Cardiac septum (tissue), 1 donor: ENCODE measurements around the gene TMEM101. TPM values are rescaled to one million over a fixed set of nuclear protein-coding genes. Genes with fewer than 3 reads are reported as not detected.

ENCODE experiments used
- total RNA-seq: library from RNA; stranded (reverse); fragmentation: NEBNext Ultra II Directional; extraction: Animal tissue kit (Norgen Biotek cat#: 25700); gene quantifications from one replicate; pipeline ENCODE4 v1.2.1, GENCODE V29; 2021
- donor health status: DM: no; HTN: no; CAD: no.

Gene TMEM101
- total RNA-seq, 1 donor from 2014 or later: 12.4 TPM

Other genes with a start within 250 kb of the TMEM101 start
- gene DUSP3, start 236.0 kb downstream of the TMEM101 start, total RNA-seq: 224 TPM
- not detected for gene CFAP97D1, start 234.5 kb downstream of the TMEM101 start, total RNA-seq
- gene MPP3, start 181.8 kb downstream of the TMEM101 start, total RNA-seq: 20.0 TPM
- 13.7 TPM for gene CD300LG, start 167.8 kb downstream of the TMEM101 start, total RNA-seq
- gene MPP2, start 107.4 kb downstream of the TMEM101 start, total RNA-seq: 13.8 TPM
- gene PPY, start 72.5 kb downstream of the TMEM101 start, total RNA-seq: not detected
- not detected for gene PYY, start 61.0 kb downstream of the TMEM101 start, total RNA-seq
- gene NAGS, start 10.3 kb downstream of the TMEM101 start, total RNA-seq: 0.51 TPM
- 39.2 TPM for gene LSM12, start 51.7 kb upstream of the TMEM101 start, total RNA-seq
- 33.6 TPM for gene G6PC3, start 55.8 kb upstream of the TMEM101 start, total RNA-seq
- 75.5 TPM for gene HDAC5, start 108.7 kb upstream of the TMEM101 start, total RNA-seq
- gene HROB, start 127.0 kb upstream of the TMEM101 start, total RNA-seq: 0.65 TPM
- 8.9 TPM for gene ASB16, start 155.7 kb upstream of the TMEM101 start, total RNA-seq
- gene TMUB2, start 172.0 kb upstream of the TMEM101 start, total RNA-seq: 20.5 TPM
- gene ATXN7L3, start 184.9 kb upstream of the TMEM101 start, total RNA-seq: 37.8 TPM
- 53.1 TPM for gene UBTF, start 204.7 kb upstream of the TMEM101 start, total RNA-seq